Amniotic stem cell (primary cell): ENCODE results near the gene CRTAP.
A peak's percentile ranks its signal among the peaks of the same experiment; 100 is the strongest.
"Not testable (repeated sequence)": the region's sequence is repeated elsewhere in the genome, so short reads cannot be mapped to it uniquely, and the experiment has no call there.

Experiments used
- DNase-seq: peaks from one replicate; lab custom pipeline; 2025; lab: John Stamatoyannopoulos, UW

CRTAP gene

GRCh38 chr3:33099701-33100100 lies 14.1 kb upstream of the CRTAP start:
- DNase-seq = no peak

- DNase-seq = no peak
Observed at GRCh38 chr3:33100229-33100628, 13.6 kb upstream of the CRTAP start.

- no peak for DNase-seq
Observed at GRCh38 chr3:33103034-33103433, 10.8 kb upstream of the CRTAP start.

GRCh38 chr3:33103480-33103879 lies 10.3 kb upstream of the CRTAP start:
- DNase-seq = no peak

GRCh38 chr3:33104803-33105202 lies 9.0 kb upstream of the CRTAP start:
- no peak for DNase-seq

GRCh38 chr3:33105341-33105948 lies 8.4 kb upstream of the CRTAP start:
- DNase-seq = no peak

GRCh38 chr3:33106854-33107253 lies 7.0 kb upstream of the CRTAP start:
- DNase-seq = not testable (repeated sequence)

- no peak for DNase-seq
Observed at GRCh38 chr3:33111581-33111980, 2.2 kb upstream of the CRTAP start.

GRCh38 chr3:33114622-33115023 lies 809 bp downstream of the CRTAP start:
- DNase-seq = no peak

GRCh38 chr3:33115024-33115768 lies 1.4 kb downstream of the CRTAP start:
- peak; percentile 60 for DNase-seq

- no peak for DNase-seq
Observed at GRCh38 chr3:33117461-33117860, 3.6 kb downstream of the CRTAP start.

GRCh38 chr3:33119891-33120290 lies 6.1 kb downstream of the CRTAP start:
- no peak for DNase-seq

GRCh38 chr3:33122991-33123390 lies 9.2 kb downstream of the CRTAP start:
- DNase-seq = no peak

- DNase-seq = no peak
Observed at GRCh38 chr3:33124638-33125037, 10.8 kb downstream of the CRTAP start.

- no peak for DNase-seq
Observed at GRCh38 chr3:33125840-33126239, 12.0 kb downstream of the CRTAP start.

GRCh38 chr3:33128706-33129105 lies 14.9 kb downstream of the CRTAP start:
- DNase-seq = no peak

- DNase-seq = no peak
Observed at GRCh38 chr3:33130144-33130543, 16.3 kb downstream of the CRTAP start.

- peak; percentile 33 for DNase-seq
Observed at GRCh38 chr3:33131331-33132018, 17.7 kb downstream of the CRTAP start.

GRCh38 chr3:33132019-33132360 lies 18.2 kb downstream of the CRTAP start:
- DNase-seq = no peak

- DNase-seq = no peak
Observed at GRCh38 chr3:33134026-33134625, 20.3 kb downstream of the CRTAP start.

- no peak for DNase-seq
Observed at GRCh38 chr3:33137691-33138090, 23.9 kb downstream of the CRTAP start.

- not testable (repeated sequence) for DNase-seq
Observed at GRCh38 chr3:33139006-33139623, 25.3 kb downstream of the CRTAP start.
